AML-193 (cell line): ENCODE measurements around the gene NT5C2.

Experiments used
- DNase-seq, 2 experiments: peaks; one replicate each; lab custom pipeline; 2025; lab: John Stamatoyannopoulos, UW

Gene NT5C2

GRCh38 chr10:103058034-103058433 is 135.0 kb downstream of the NT5C2 start:
- DNase-seq, result no peak

GRCh38 chr10:103055105-103055504 is 138.0 kb downstream of the NT5C2 start:
- no peak for DNase-seq

- DNase-seq, result no peak
Observed at GRCh38 chr10:103054621-103055020, 138.5 kb downstream of the NT5C2 start.

GRCh38 chr10:103053659-103054581 is 139.2 kb downstream of the NT5C2 start:
- DNase-seq, result no peak

GRCh38 chr10:103049237-103049636 is 143.8 kb downstream of the NT5C2 start:
- DNase-seq, result no peak

GRCh38 chr10:103047381-103047780 is 145.7 kb downstream of the NT5C2 start:
- no peak for DNase-seq

- DNase-seq, result no peak
Observed at GRCh38 chr10:103045961-103046360, 147.1 kb downstream of the NT5C2 start.

GRCh38 chr10:103044942-103045489 is 148.1 kb downstream of the NT5C2 start:
- no peak for DNase-seq

- DNase-seq, result no peak
Observed at GRCh38 chr10:103042908-103043307, 150.2 kb downstream of the NT5C2 start.

- no peak for DNase-seq
Observed at GRCh38 chr10:103042129-103042528, 150.9 kb downstream of the NT5C2 start.

GRCh38 chr10:103041391-103041790 is 151.7 kb downstream of the NT5C2 start:
- DNase-seq, result no peak

- DNase-seq, result no peak
Observed at GRCh38 chr10:103040418-103040817, 152.7 kb downstream of the NT5C2 start.

- DNase-seq, result no peak
Observed at GRCh38 chr10:103038570-103038969, 154.5 kb downstream of the NT5C2 start.
